A673 (cell line): ENCODE data around the gene GRIK2. TPM values are rescaled to one million over a fixed set of nuclear protein-coding genes. Genes with fewer than 3 reads are reported as not detected.

ENCODE experiments used
- BruUV-seq: library from RNA; stranded (reverse); fragments of 400-500 nt; replicated peaks from 2 replicates; lab custom pipeline; 2021; lab: Mats Ljungman, UMichigan
- CTCF ChIA-PET: fragments of 300-600 bp; sonication (Branson Sonifier 250); formaldehyde crosslinking; loops from one replicate; lab custom pipeline; 2022; ENCODE audit warnings: antibody characterized with exemption; lab: Charles Lee
- POLR2A ChIA-PET: fragments of 300-600 bp; sonication (Branson Sonifier 250); formaldehyde crosslinking; loops from one replicate; lab custom pipeline; 2022; ENCODE audit warnings: antibody characterized with exemption; ENCODE audit not compliant: low non-redundant PET; lab: Charles Lee
- DNase-seq: peaks from one replicate; pipeline ENCODE4 v3.0.0-alpha.2; 2015; ENCODE audit warnings: low spot score
- H3K27ac ChIP-seq: fragments of 200-600 bp; sonication (generic); 2 replicates; pipeline ENCODE4 v1.5.1; 2016; ENCODE audit warnings: mixed run types, low read depth, mild to moderate bottlenecking, mixed read lengths, antibody characterized with exemption, low read length; ENCODE audit not compliant: poor library complexity, severe bottlenecking
- H3K27me3 ChIP-seq: fragments of 200-600 bp; sonication (generic); replicated peaks from 2 replicates; pipeline ENCODE4 v1.6.1; 2017; ENCODE audit warnings: mixed run types, low read depth, mild to moderate bottlenecking, mixed read lengths, antibody characterized with exemption, low read length; ENCODE audit not compliant: insufficient read depth, poor library complexity
- H3K36me3 ChIP-seq: fragments of 200-600 bp; sonication (generic); 2 replicates; pipeline ENCODE4 v1.6.1; 2016; ENCODE audit warnings: mixed run types, mild to moderate bottlenecking, mixed read lengths, antibody characterized with exemption, low read length; ENCODE audit not compliant: insufficient read depth, poor library complexity, severe bottlenecking
- H3K4me1 ChIP-seq: fragments of 200-600 bp; sonication (generic); 2 replicates; pipeline ENCODE4 v1.6.1; 2017; ENCODE audit warnings: mixed run types, mild to moderate bottlenecking, mixed read lengths, antibody characterized with exemption, low read length; ENCODE audit not compliant: insufficient read depth, poor library complexity, severe bottlenecking
- H3K4me3 ChIP-seq: fragments of 200-600 bp; sonication (generic); 2 replicates; pipeline ENCODE4 v1.5.1; 2016; ENCODE audit warnings: low read depth, mixed run types, mild to moderate bottlenecking, mixed read lengths, low read length; ENCODE audit not compliant: poor library complexity, severe bottlenecking
- H3K9me3 ChIP-seq: fragments of 200-600 bp; sonication (generic); 2 replicates; pipeline ENCODE4 v1.6.1; 2016; ENCODE audit warnings: mixed run types, low read depth, mild to moderate bottlenecking, mixed read lengths, antibody characterized with exemption, low read length; ENCODE audit not compliant: poor library complexity, severe bottlenecking
- EZH2 ChIP-seq: fragments of 200-600 bp; sonication (generic); IDR thresholded peaks from 2 replicates; pipeline ENCODE4 v1.6.1; 2017; ENCODE audit warnings: borderline replicate concordance, low read depth, mild to moderate bottlenecking, mixed read lengths, antibody characterized with exemption, low read length; ENCODE audit not compliant: poor library complexity, severe bottlenecking
- intact Hi-C: fragments of 100-400 bp; cut with micrococcal nuclease; formaldehyde crosslinking; loops from one replicate; pipeline ENCODE4 v1.10.0; 2022; ENCODE audit not compliant: unreplicated experiment
- total RNA-seq: library from RNA; stranded (reverse); gene quantifications from 2 replicates; pipeline ENCODE4 v1.2.3, GENCODE V29; 2021
- TF ChIP-seq, protein P1 (sequence below): fragments of 300-800, 200-600 bp; sonication (generic); conservative IDR thresholded peaks from 2 replicates; pipeline ENCODE4 v1.5.1; 2017; ENCODE audit warnings: low read depth, mild to moderate bottlenecking, antibody characterized with exemption, low read length, moderate library complexity, mixed read lengths

Gene GRIK2
- total RNA-seq, 1 experiment from 2014 or later: 62.1 TPM

DNA sequence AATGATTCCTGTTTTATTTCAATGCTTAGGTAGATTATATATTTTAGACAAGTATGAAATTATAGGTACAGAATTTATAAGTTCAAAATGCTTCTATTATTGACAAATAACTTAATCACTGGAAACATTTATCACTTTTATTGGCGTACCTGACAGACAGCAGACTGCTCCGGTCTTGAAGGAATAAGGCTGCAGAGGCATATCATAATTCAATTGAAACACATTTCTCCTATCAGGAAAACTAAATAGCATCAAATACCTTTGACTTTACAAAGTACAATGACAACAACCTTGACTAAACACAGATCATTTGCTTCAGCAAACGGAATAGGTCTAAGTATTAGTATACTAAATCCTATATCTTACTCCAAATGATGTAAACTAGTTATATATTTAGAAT, 91.3 kb downstream of the GRIK2 start:
- ChIA-PET POLR2A (no interaction called here), CTCF (no interaction called here)
- Histone ChIP-seq H3K27ac (no peak overlapping the region), H3K36me3 (no peaks in the 10 kb centered on the region), H3K9me3 (no peaks in the 10 kb centered on the region), H3K27me3 (no peaks in the 10 kb centered on the region), H3K4me3 (no peak overlapping the region), H3K4me1 (peaks cover 6% of the 10 kb centered on the region)
- no peak for DNase-seq
- no TSS peak for BruUV-seq
- intact Hi-C loops: no loop called here
- TF ChIP-seq, protein P1, sequence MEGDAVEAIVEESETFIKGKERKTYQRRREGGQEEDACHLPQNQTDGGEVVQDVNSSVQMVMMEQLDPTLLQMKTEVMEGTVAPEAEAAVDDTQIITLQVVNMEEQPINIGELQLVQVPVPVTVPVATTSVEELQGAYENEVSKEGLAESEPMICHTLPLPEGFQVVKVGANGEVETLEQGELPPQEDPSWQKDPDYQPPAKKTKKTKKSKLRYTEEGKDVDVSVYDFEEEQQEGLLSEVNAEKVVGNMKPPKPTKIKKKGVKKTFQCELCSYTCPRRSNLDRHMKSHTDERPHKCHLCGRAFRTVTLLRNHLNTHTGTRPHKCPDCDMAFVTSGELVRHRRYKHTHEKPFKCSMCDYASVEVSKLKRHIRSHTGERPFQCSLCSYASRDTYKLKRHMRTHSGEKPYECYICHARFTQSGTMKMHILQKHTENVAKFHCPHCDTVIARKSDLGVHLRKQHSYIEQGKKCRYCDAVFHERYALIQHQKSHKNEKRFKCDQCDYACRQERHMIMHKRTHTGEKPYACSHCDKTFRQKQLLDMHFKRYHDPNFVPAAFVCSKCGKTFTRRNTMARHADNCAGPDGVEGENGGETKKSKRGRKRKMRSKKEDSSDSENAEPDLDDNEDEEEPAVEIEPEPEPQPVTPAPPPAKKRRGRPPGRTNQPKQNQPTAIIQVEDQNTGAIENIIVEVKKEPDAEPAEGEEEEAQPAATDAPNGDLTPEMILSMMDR: no peak
- no peak for TF ChIP-seq EZH2

DNA sequence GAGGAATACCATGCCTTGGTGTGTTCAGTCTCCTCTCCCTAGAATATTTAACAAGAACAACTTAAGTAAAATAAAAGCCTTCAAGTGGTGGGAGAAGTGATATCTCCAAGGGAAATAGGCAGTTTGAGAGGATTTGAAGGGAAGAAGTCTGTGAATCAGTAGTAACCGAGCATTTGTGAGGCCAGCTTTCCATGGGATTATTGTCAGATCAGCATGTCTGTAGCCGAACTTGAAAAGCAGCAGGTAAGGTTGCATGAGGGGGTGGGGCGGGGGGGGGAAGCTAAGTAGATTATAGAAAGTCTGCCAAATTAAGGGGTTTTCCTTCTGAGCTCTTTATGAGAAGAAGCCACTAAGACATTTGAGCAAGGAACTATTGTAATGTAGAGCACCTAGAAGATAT, 92.6 kb downstream of the GRIK2 start:
- ChIA-PET CTCF (no interaction called here), POLR2A (no interaction called here)
- TF ChIP-seq, protein P1: no peak
- no peak for TF ChIP-seq EZH2
- no peak for DNase-seq
- BruUV-seq: no TSS peak
- Histone ChIP-seq H3K4me3 (no peak overlapping the region), H3K36me3 (no peaks in the 10 kb centered on the region), H3K9me3 (no peaks in the 10 kb centered on the region), H3K4me1 (peaks cover 6% of the 10 kb centered on the region), H3K27ac (no peak overlapping the region), H3K27me3 (no peaks in the 10 kb centered on the region)
- intact Hi-C loops: no loop called here

GRCh38 chr6:101486726-101487125, 93.2 kb downstream of the GRIK2 start:
- no TSS peak for BruUV-seq
- CTCF ChIA-PET: no interaction called here
- Histone ChIP-seq H3K9me3 (no peaks in the 10 kb centered on the region), H3K4me1 (peaks cover 6% of the 10 kb centered on the region), H3K27ac (no peak overlapping the region), H3K36me3 (no peaks in the 10 kb centered on the region), H3K4me3 (no peak overlapping the region), H3K27me3 (no peaks in the 10 kb centered on the region)
- POLR2A ChIA-PET: no interaction called here
- intact Hi-C loops: no loop called here
- TF ChIP-seq EZH2: no peak
- TF ChIP-seq, protein P1: no peak
- DNase-seq: no peak
